Upper lobe of left lung (tissue), 4 donors: ENCODE data around the gene SFT2D3.

Experiments used
- CTCF ChIP-seq, 6 experiments: fragments of 450-650 bp in 4 of 6; fragments of 200-600 bp in 2 of 6; sonication (generic) in 2 of 6; IDR thresholded peaks; one replicate each; pipeline ENCODE4 v1.5.1; 2016 to 2019; ENCODE audit warnings: antibody characterized with exemption in 6 of 6
- POLR2A ChIP-seq, 4 donors: fragments of 450-650 bp; IDR thresholded peaks; one replicate each; pipeline ENCODE4 v1.5.1; 2016 to 2017; ENCODE audit warnings: antibody characterized with exemption in 4 of 4, mild to moderate bottlenecking in 2 of 4
- POLR2AphosphoS5 ChIP-seq, 2 donors: sonication (generic); formaldehyde crosslinking; IDR thresholded peaks; one replicate each; pipeline ENCODE4 v1.5.1; 2017; ENCODE audit warnings: antibody characterized with exemption in 2 of 2

GRCh38 chr2:127654838-127655175, 46.5 kb upstream of the SFT2D3 start:
- TF ChIP-seq CTCF (IDR thresholded peaks at IDR 0.05) = no peak
- TF ChIP-seq POLR2A (IDR thresholded peaks at IDR 0.05) = no peak
- no peak for TF ChIP-seq POLR2AphosphoS5 (IDR thresholded peaks at IDR 0.05)
